Activated T-cell treated with anti-CD3 and anti-CD28 coated beads, Interleukin-2, amount 50 U/mL, for 72 hours (primary cell): ENCODE measurements around the gene GALNT14. TPM values are rescaled to one million over a fixed set of nuclear protein-coding genes. Genes with fewer than 3 reads are reported as not detected.

Experiments used
- ATAC-seq, 2 donors: fragments of 150-1000 bp; cut with Tn5 transposase; replicated peaks in 1 of 2; 2 replicates each; pipeline ENCODE4 v1.10.0; 2021; ENCODE audit warnings: moderate library complexity in 2 of 2, mild to moderate bottlenecking in 1 of 2
- DNase-seq, 2 donors: peaks; one replicate each; pipeline ENCODE4 v3.0.0; 2021 to 2022; ENCODE audit warnings: mixed read lengths in 1 of 2
- H3K27ac Mint-ChIP-seq: one replicate; pipeline ENCODE4 v1.8.0; 2022; ENCODE audit warnings: mild to moderate bottlenecking, moderate library complexity, mixed read lengths
- H3K27me3 Mint-ChIP-seq: one replicate; pipeline ENCODE4 v1.8.0; 2022; ENCODE audit warnings: low read depth, mixed read lengths
- H3K36me3 Mint-ChIP-seq, 2 donors: one replicate each; pipeline ENCODE4 v1.8.0; 2022; ENCODE audit warnings: mixed read lengths in 2 of 2, mild to moderate bottlenecking in 1 of 2; ENCODE audit not compliant: insufficient read depth in 2 of 2
- H3K4me1 Mint-ChIP-seq: one replicate; pipeline ENCODE4 v1.8.0; 2022; ENCODE audit warnings: low read depth, mixed read lengths
- H3K4me3 Mint-ChIP-seq, 2 donors: one replicate each; pipeline ENCODE4 v1.8.0; 2022; ENCODE audit warnings: mild to moderate bottlenecking in 2 of 2, mixed read lengths in 2 of 2, moderate library complexity in 2 of 2
- H3K9me3 Mint-ChIP-seq, 2 donors: one replicate each; pipeline ENCODE4 v1.8.0; 2022; ENCODE audit warnings: mixed read lengths in 2 of 2
- total RNA-seq, 2 donors: library from RNA; stranded (reverse); gene quantifications; one replicate each; pipeline ENCODE4 v1.2.3, GENCODE V29; 2022

The GALNT14 gene
- total RNA-seq, 2 donors from 2014 or later = 0.67 to 0.81 TPM

DNA sequence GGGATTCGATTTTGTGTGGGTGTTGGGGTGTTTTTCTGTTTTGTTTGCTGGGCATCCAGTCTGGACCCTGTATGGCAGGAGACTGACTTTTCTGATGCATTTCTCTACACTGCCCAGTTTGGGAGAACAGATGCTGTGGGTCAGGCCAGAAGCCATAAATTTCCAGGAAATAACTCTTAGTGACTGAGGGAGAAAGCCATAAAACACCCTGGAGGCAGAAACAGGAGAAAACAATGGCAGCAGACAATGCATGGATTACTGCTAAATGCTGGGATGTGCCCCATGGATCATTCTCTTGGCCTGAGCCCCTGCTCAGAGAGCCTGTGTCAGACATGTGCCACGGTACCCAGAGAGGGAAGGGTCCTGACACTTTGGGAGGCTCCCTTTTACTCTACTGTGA, 197.4 kb downstream of the GALNT14 start:
- Mint-ChIP-seq H3K27me3 (peaks cover 21% of the 10 kb centered on the region), H3K4me1 (no peaks in the 10 kb centered on the region), H3K27ac (no peak overlapping the region), H3K36me3 (no peaks in the 10 kb centered on the region), H3K9me3 (no peaks in the 10 kb centered on the region), H3K4me3 (no peak overlapping the region)
- no peak for DNase-seq
- no peak for ATAC-seq

DNA sequence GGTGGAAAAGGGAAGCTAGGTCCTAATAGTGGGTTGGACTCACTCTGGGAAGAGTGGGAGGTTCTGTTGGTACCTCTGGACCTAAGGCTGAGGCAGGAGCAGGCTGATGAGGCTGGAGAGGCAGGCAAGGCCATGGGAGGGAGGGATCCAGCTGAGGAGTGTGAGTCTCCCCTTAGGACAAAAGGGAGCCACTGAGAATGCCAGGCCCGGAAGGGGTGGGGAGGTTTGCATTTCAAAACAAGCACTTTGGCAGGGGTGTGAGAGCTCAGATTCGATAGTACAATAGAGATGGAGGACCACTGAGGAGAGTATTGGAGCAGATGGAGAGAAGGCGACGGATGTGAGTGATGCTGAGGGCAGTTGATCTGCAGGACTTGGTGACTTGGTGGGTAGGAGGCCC, 198.9 kb downstream of the GALNT14 start:
- no peak for ATAC-seq
- no peak for DNase-seq
- H3K4me1 Mint-ChIP-seq = no peaks in the 10 kb centered on the region
- H3K9me3 Mint-ChIP-seq = no peaks in the 10 kb centered on the region
- peaks cover 21% of the 10 kb centered on the region for H3K27me3 Mint-ChIP-seq
- H3K36me3 Mint-ChIP-seq = no peaks in the 10 kb centered on the region
- H3K4me3 Mint-ChIP-seq = no peak overlapping the region
- H3K27ac Mint-ChIP-seq = no peak overlapping the region

DNA sequence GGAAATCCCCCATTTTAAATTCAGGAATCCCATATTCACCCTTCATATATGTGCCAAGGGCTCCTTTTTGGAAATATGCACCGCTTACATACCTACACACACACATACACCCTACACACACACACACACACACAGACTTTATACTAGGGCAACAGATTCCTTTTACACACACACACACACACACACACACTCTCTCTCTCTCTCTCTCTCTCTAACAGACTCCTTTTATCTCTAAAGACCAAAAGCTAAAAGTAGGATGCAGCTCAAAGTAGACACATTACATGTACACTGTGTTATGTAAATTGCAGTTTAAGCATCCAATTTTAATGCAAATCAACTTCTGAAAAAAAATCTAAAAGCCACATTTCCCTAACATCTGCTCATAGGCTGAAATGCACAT, 200.0 kb downstream of the GALNT14 start:
- no peak overlapping the region for H3K4me3 Mint-ChIP-seq
- peaks cover 1% of the 10 kb centered on the region for H3K4me1 Mint-ChIP-seq
- H3K27me3 Mint-ChIP-seq = peaks cover 21% of the 10 kb centered on the region
- H3K36me3 Mint-ChIP-seq = no peaks in the 10 kb centered on the region
- DNase-seq (no peak), ATAC-seq (no peak)
- H3K9me3 Mint-ChIP-seq = no peaks in the 10 kb centered on the region
- H3K27ac Mint-ChIP-seq = no peak overlapping the region

DNA sequence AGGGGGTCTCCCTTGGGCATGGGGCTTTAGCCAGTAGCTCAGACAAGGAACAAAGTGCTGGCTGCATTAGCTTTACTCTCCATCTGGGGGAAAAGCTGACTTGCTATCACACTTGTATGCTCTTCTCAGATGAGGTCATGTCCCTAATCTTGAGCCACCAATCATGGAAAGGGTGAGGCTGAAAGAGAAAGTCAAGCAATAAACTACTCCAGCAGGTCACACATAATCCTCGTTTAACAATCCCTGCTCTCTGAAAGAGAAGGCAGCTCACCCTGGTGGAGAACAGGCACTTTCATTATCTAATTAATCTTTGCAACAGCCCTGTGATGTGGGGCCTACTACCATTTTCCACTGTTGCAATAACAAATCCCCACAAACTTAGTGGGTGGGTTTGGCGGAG, 201.3 kb downstream of the GALNT14 start:
- H3K27me3 Mint-ChIP-seq = peaks cover 18% of the 10 kb centered on the region
- ATAC-seq = no peak
- DNase-seq = no peak
- H3K27ac Mint-ChIP-seq = no peak overlapping the region
- no peaks in the 10 kb centered on the region for H3K36me3 Mint-ChIP-seq
- H3K4me3 Mint-ChIP-seq = no peak overlapping the region
- H3K9me3 Mint-ChIP-seq = no peaks in the 10 kb centered on the region
- peaks cover 12% of the 10 kb centered on the region for H3K4me1 Mint-ChIP-seq

DNA sequence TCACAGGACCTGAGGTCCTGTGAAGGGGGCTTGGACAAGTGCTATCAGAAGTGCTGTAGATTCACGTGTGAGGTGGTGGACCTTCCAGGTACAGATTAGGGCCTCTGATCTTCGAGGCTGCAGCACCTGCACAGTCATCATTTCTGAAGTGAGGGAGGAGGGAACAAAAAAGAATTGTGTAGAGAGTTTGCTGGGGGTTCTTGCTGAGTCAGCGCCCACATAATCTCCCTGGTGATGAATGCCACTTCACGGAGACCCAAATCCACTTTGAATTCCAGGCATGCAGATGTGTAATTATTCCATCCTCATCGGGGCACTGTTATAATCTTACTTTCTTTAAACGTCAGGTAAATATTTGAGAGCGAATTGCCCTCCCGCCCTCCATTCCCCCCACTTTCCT, 202.4 kb downstream of the GALNT14 start:
- no peak for DNase-seq
- H3K9me3 Mint-ChIP-seq = no peaks in the 10 kb centered on the region
- no peak for ATAC-seq
- peaks cover 12% of the 10 kb centered on the region for H3K4me1 Mint-ChIP-seq
- no peak overlapping the region for H3K4me3 Mint-ChIP-seq
- H3K27ac Mint-ChIP-seq = no peak overlapping the region
- H3K36me3 Mint-ChIP-seq = no peaks in the 10 kb centered on the region
- H3K27me3 Mint-ChIP-seq = peaks cover 12% of the 10 kb centered on the region

DNA sequence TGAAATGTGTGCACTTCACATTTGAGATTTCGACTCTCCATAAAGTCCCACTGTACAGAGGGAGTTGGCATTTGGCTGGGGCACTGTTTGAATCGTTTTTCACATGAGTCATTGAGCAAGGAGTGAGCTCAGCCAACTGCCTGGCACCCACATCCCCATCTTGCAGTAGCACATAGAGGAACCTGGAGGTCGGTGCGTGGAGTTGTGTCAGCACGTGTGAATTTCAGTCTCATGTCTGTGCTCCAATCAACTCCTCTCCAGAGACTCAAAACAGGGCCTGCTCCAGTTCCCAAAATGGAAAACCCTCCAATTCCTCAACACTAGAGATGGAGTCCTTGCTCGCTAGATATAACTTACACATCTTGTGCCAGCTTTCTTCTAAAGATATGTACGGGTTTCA, 204.2 kb downstream of the GALNT14 start:
- H3K27ac Mint-ChIP-seq = no peak overlapping the region
- ATAC-seq = no peak
- H3K4me3 Mint-ChIP-seq = no peak overlapping the region
- no peaks in the 10 kb centered on the region for H3K36me3 Mint-ChIP-seq
- no peaks in the 10 kb centered on the region for H3K9me3 Mint-ChIP-seq
- no peak for DNase-seq
- H3K4me1 Mint-ChIP-seq = peaks cover 12% of the 10 kb centered on the region
- peaks cover 8% of the 10 kb centered on the region for H3K27me3 Mint-ChIP-seq

DNA sequence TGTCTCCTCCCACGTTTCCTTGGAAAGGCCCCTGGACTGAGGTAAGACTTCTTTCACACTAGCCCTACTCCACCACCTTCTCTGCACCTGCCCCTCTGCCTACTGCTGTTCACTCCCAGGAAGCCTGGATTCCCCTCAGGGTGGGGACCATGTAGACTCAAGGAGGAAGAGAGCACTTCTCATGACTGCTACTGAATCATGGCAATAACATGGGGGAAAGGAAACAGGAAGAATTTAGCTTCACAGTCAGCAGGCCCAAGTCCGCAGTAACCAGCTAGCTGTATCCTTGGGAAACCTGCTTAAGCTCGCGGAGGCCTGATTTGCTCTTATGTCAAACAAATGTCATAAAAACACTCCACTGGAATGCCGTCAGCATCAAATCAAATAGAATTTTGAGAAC, 204.7 kb downstream of the GALNT14 start:
- H3K27me3 Mint-ChIP-seq = peaks cover 2% of the 10 kb centered on the region
- H3K4me1 Mint-ChIP-seq = peaks cover 12% of the 10 kb centered on the region
- ATAC-seq (no peak), DNase-seq (no peak)
- no peaks in the 10 kb centered on the region for H3K36me3 Mint-ChIP-seq
- H3K9me3 Mint-ChIP-seq = no peaks in the 10 kb centered on the region
- H3K4me3 Mint-ChIP-seq = no peak overlapping the region
- H3K27ac Mint-ChIP-seq = no peak overlapping the region

DNA sequence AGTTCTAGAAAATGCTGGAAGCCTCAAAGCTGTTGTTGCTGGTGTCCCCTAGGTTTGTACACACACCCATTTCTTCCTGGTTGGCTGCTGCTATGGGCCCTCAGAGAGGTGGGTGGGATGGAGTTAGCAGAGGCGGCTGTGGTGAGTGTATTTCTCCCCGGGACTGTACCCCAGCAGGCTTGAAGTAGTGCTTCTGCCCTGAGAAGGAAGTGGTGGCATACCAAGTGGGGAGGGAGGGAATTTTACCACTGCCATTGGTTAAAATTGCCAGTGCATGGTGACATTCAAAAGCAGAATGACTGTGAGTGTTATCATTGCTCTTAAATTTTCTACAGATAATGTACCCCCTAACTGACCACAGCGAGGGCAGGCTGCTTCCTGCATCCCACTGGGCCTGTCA, 205.4 kb downstream of the GALNT14 start:
- Mint-ChIP-seq H3K36me3 (no peaks in the 10 kb centered on the region), H3K27ac (no peak overlapping the region), H3K27me3 (no peaks in the 10 kb centered on the region), H3K4me3 (no peak overlapping the region), H3K4me1 (peaks cover 12% of the 10 kb centered on the region), H3K9me3 (no peaks in the 10 kb centered on the region)
- DNase-seq (peak; percentile 4 to 15), ATAC-seq (peak; percentile 72 to 80)

DNA sequence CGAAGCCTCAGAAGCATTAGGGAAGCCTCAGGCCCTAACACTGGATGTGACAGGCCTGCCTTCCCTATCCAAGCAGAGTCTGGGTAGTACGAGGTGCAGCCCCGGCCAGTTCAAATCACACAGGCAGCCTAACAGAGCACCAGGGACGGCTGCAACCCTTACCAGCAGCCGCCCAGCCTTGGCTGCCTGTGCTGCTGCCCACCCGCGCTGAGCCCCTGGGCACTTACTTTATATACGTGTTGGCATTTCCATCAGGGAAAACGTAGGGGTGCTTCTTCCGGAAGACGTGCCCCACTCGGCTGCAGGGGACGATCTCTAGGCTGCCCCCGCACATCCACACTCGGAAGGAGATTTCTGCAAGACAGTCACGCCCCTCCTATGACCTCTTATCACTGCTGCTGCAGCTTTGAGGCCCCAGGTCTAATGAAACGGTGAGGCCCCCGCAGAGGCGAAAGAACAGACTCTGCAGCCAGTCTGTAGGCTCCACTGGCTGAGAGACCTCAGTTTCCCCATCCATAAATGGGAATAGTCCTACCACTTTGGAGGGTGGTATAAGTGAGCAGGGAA, 206.3 kb downstream of the GALNT14 start:
- no peak overlapping the region for H3K4me3 Mint-ChIP-seq

DNA sequence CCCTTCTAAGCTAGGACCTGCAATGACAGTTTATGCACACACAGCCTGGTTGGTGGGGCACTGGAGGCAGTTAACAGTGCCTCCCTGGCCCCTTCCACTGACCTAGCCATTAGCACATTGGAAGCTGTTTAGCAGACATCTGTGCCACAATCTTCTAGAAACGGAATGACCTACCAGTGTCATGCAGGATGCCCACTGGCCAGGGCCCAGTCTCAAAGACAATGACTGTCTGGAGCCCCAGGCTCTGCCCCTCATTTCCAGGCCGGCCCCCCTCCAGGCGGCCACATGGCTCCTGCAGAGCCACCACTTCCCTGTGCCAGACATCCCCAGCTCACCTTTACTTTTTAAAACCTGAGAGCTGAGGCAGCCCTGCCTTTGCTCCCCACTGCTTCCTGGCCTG, 207.5 kb downstream of the GALNT14 start:
- no peak for DNase-seq
- no peak for ATAC-seq
- Mint-ChIP-seq H3K27ac (no peak overlapping the region), H3K4me1 (peaks cover 12% of the 10 kb centered on the region), H3K9me3 (no peaks in the 10 kb centered on the region), H3K36me3 (no peaks in the 10 kb centered on the region), H3K4me3 (no peak overlapping the region), H3K27me3 (no peaks in the 10 kb centered on the region)

More for the DNA sequence above, 206.3 kb downstream of the GALNT14 start:
- no peaks in the 10 kb centered on the region for H3K27me3 Mint-ChIP-seq
- ATAC-seq (no peak), DNase-seq (no peak)
- no peak overlapping the region for H3K27ac Mint-ChIP-seq
- H3K4me1 Mint-ChIP-seq = peaks cover 12% of the 10 kb centered on the region
- no peaks in the 10 kb centered on the region for H3K9me3 Mint-ChIP-seq
- H3K36me3 Mint-ChIP-seq = no peaks in the 10 kb centered on the region

DNA sequence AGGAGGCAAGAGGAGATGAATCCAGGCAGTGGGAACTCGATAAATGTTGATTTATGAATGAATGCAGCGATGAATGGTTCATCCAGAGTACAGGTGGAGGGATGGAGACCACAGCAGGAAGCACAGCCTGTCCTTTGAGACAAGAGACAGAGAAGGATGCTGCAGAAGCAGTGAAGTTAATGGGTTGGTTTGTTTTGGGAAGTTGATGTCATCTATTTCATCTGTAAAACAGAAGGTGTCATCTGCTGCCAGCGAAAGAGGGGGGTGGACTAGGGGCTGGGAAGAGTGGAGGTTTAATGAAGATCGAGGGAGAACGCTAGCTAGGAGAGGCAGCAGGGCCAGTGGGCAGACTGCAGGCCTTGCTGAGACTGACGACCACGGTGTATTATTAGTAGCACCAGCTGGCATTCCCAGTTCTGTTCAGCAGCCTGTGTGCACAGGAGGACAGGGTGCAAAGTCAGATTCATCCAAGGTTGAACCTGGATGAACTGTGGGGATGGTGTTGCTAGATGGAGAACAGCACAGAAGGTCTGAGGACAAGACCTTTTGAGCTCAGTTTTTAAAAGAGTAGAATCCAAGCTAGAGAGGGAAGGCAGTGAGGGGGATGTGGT, 210.7 kb downstream of the GALNT14 start:
- Mint-ChIP-seq H3K36me3 (no peaks in the 10 kb centered on the region), H3K4me1 (peaks cover 4% of the 10 kb centered on the region), H3K9me3 (no peaks in the 10 kb centered on the region), H3K27ac (no peak overlapping the region), H3K27me3 (no peaks in the 10 kb centered on the region), H3K4me3 (no peak overlapping the region)
- ATAC-seq (no peak), DNase-seq (no peak)

DNA sequence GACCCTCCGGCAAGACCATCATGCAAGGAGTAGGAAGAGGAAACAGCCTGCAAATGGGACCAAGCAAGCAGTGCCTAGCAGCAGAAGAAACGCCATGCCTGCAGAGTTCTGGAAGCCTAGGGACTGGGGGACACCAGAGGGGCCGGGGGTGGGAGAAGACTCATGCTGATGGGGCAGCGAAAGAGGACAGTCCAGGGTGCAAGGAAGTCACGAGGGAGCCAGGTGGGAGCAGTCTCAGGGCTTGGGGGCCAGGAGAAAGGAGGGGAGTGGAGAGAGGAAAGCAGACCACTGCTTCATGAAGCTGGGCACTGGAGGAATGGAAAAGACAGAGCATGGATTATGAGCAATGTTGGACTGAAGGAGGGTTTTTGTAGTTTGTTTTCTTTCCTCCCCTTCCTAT, 211.6 kb downstream of the GALNT14 start:
- no peak for DNase-seq
- ATAC-seq = no peak
- Mint-ChIP-seq H3K4me3 (no peak overlapping the region), H3K27ac (no peak overlapping the region), H3K9me3 (no peaks in the 10 kb centered on the region), H3K36me3 (no peaks in the 10 kb centered on the region), H3K27me3 (no peaks in the 10 kb centered on the region), H3K4me1 (no peaks in the 10 kb centered on the region)

DNA sequence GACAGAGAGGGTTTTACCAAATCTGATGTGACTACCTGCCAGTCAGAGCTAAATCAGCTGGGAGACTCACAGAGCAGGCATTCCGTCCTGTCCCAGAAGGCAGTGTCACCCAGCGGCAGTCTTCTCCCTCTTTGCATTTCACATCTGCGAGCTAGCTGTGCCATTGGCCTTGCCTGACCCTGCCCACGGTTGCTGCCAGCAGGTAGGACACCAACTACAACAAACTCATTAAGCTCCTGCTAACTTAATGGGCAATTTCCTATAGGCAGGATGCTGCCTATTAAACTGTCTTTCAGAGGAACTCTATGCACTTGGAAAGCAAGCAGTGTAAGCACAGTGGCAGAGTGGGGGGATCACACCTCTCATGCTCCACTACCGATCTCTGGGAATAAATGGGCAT, 214.6 kb downstream of the GALNT14 start:
- no peak overlapping the region for H3K27ac Mint-ChIP-seq
- H3K4me1 Mint-ChIP-seq = no peaks in the 10 kb centered on the region
- DNase-seq = no peak
- H3K4me3 Mint-ChIP-seq = no peak overlapping the region
- H3K9me3 Mint-ChIP-seq = no peaks in the 10 kb centered on the region
- no peaks in the 10 kb centered on the region for H3K36me3 Mint-ChIP-seq
- ATAC-seq = no peak
- no peaks in the 10 kb centered on the region for H3K27me3 Mint-ChIP-seq

DNA sequence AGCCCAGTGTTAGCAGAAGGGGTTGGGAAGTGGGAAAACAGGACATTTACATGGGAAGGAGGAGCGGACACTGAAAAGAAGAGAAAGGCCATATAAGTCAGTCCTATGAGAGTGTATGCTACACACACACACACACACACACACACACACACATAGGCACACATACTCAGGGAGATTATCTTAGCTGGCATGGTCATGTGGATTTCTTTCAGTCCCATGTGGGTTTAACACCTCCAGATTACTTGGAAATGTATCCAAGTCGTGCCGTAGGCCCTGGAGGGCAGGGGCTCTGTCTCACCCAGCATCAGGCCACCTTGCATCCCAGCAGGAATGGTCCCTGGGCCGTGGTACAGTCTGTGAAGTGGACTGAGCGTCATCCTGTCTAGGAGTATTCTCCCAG, 217.7 kb downstream of the GALNT14 start:
- ATAC-seq (no peak), DNase-seq (no peak)
- no peaks in the 10 kb centered on the region for H3K9me3 Mint-ChIP-seq
- no peak overlapping the region for H3K27ac Mint-ChIP-seq
- no peak overlapping the region for H3K4me3 Mint-ChIP-seq
- H3K36me3 Mint-ChIP-seq = no peaks in the 10 kb centered on the region
- no peaks in the 10 kb centered on the region for H3K27me3 Mint-ChIP-seq
- H3K4me1 Mint-ChIP-seq = no peaks in the 10 kb centered on the region
